Diencephalon (tissue), 1 donor: Measurements from ENCODE around the gene PTPRD. TPM values are rescaled to one million over a fixed set of nuclear protein-coding genes. Genes with fewer than 3 reads are reported as not detected.

Source experiments
- small RNA-seq: library from RNA; depleted of rRNA; stranded (forward); fragments of <200 nt; gene quantifications from one replicate; pipeline ENCODE3, GENCODE V24; 2014
- total RNA-seq: library from RNA; depleted of rRNA; stranded (reverse); fragments of >200 nt; gene quantifications from one replicate; pipeline ENCODE4 v1.2.3, GENCODE V29; 2014

Gene PTPRD
- total RNA-seq = 248 TPM

GRCh38 chr9:10612641-10613398, at the start of gene PTPRD:
Gene PTPRD, minus strand, starts transcription at chr9:10613002.

Small RNA genes within 50 kb of the gene (small RNA-seq; reads per million reads assigned to genes)
- not detected for gene AL135790.2
- gene RNU7-185P = not detected
